Fibroblast of upper back skin (primary cell): Measurements from ENCODE around the gene RHNO1.

ENCODE experiments used
- DNase-seq: peaks from one replicate; pipeline ENCODE4 v3.0.0-alpha.2; 2013

The RHNO1 gene

GRCh38 chr12:2912216-2912575 lies 35.2 kb downstream of the RHNO1 start:
- DNase-seq = no peak

GRCh38 chr12:2919249-2919648 lies 42.2 kb downstream of the RHNO1 start:
- no peak for DNase-seq

GRCh38 chr12:2922329-2922728 lies 45.3 kb downstream of the RHNO1 start:
- DNase-seq = peak; percentile 5

GRCh38 chr12:2923057-2923456 lies 46.0 kb downstream of the RHNO1 start:
- no peak for DNase-seq

GRCh38 chr12:2924019-2924418 lies 47.0 kb downstream of the RHNO1 start:
- peak; percentile 30 for DNase-seq

GRCh38 chr12:2925322-2925995 lies 48.4 kb downstream of the RHNO1 start:
- DNase-seq = no peak

GRCh38 chr12:2930865-2931264 lies 53.8 kb downstream of the RHNO1 start:
- DNase-seq = no peak

GRCh38 chr12:2933586-2933985 lies 56.6 kb downstream of the RHNO1 start:
- DNase-seq = no peak

- no peak for DNase-seq
These were observed 57.3 kb downstream of the RHNO1 start for GRCh38 chr12:2934371-2934770.

- no peak for DNase-seq
These were observed 59.3 kb downstream of the RHNO1 start for GRCh38 chr12:2936301-2936700.

- DNase-seq = no peak
These were observed 60.5 kb downstream of the RHNO1 start for GRCh38 chr12:2937500-2937899.
